HG03342 (cell line): ENCODE data around the gene SYNDIG1.

Experiments
- ATAC-seq: cut with Tn5 transposase; IDR thresholded peaks from one replicate; pipeline ENCODE4 v1.9.1; 2021; ENCODE audit warnings: mild to moderate bottlenecking, moderate library complexity; ENCODE audit not compliant: unreplicated experiment

Gene SYNDIG1

DNA sequence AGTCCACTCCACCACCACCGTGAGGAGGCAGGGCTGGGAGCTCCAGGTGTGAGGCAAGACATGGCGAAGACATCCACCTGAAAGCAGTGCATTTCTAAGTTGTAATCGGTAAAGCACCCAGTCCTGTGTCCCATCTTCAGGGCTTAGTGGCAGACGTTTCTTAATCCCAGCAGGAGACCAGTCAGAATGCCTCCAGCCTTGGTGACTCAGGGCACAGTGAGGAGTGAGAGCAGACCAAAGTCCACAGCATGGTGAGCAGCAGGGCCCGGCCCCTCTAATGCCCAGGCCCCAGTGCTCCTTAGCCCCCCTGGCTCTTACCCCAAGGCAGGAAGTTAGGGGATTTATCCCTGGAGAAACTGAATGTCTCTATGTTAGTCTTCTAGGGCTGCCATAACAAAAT lies 183.9 kb downstream of the SYNDIG1 start:
- no peak for ATAC-seq

DNA sequence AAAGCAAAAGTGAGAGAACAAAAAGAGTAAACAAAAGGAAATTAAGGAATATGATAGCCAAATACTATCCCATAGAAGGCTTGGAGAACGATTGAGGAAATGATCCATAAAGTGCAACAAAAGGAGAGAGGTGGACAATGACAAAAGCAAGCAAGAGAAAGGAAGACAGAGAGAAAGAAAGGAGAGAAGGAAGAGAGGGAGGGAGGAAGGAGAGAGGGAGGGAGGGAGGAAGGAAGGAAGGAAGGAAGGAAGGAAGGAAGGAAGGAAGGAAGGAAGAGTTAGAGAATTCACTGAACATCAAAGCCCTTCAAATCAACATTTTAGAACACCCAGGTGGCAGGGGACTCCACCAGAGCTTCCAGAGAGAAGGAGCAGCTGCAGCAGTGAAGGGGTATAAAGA lies 185.0 kb downstream of the SYNDIG1 start:
- no peak for ATAC-seq

DNA sequence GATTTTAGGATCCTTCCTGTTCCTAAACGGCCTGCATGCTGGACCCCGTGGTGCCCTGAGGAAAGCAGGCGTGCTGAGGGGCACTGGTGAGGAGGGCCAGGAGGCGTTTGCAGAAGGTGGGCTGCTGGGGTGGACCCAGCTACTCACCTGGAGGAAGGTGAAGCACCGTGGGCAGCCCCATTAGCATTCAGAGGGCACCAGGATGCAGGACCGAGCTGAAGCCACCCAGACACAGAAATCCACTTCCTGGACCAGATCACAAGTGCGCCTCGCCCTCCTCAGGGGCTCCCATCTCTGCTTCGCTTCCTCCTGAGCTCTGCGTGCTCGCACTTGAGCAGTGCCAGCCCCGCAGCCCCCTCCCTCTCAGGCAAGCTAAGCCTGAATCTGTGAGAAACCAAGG lies 187.0 kb downstream of the SYNDIG1 start:
- no peak for ATAC-seq

DNA sequence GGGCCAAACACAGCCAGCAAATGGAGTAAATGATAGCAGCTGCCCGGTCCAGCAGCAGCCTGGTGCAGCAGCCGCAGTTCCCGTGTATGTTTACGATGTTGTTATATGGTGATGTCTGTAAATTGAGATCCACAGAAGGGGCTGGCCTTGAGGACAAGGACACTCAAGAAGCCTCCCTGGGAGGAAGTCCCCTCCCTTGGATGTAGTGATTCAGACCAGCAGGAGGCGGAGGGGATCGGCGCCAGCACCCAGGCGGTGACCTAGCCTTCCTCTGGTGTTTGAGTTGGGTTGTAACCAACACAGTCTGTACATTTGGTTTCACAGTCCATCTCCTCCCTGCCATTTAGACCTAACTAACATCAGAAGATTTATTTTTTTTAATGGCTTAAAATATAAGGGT lies 187.8 kb downstream of the SYNDIG1 start:
- no peak for ATAC-seq

GRCh38 chr20:24657878-24658620 lies 188.6 kb downstream of the SYNDIG1 start:
- ATAC-seq, result no peak

DNA sequence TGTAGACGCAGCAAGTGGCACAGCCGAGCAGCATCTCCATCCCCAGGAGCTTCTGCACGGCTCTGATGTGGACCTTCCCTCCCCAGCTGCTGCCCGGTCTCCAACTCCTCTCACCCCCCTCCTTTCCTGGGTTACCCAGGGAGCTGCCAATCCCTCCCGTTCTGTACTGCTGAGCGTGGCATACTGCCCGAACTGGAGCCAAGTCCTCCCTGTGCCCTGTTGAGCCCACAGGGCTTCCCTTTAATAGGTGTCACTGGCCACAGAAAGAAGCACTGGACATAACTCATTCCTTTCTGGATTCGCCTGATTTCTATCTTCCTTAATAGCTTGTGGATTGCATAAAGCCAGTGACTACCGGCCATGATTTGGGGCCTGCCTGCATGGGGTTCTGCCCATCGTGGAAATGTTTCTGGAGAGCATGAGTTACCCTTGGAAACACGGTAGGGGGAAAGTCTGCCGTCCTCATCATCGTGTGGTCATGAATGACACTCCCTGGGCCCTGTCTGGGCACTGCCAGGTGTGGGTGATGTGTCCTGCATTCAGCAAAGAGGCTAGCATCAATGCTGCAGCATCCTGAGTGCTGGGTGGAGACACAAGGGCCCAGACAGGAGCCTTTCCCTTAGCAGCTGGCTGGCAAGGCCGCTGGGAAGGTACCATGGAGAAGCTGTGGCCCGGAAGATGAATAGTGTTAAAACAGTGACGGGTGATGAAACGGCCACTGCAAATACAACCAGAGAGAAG lies 189.7 kb downstream of the SYNDIG1 start:
- ATAC-seq, result no peak

- no peak for ATAC-seq
Observed at GRCh38 chr20:24659835-24660234, 190.4 kb downstream of the SYNDIG1 start.

DNA sequence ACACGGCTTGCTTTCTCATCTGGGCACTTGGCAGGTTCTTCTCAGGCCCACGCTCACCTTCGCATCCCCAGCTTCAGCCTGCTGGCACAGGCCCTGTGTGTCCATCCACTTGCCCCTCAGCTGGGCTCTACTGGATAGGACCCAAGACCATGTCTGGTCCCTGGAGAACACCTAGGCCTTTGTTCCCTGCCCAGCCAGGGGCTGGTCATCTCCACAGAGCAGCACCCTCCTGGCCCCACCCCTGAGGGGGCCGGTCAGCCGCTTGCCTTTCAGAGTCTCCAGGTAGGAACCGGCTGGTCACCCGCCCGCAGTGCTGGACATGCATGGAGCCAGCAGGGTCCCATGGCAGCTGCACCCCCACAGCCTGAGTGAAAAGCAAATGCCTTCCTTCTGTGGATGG lies 191.2 kb downstream of the SYNDIG1 start:
- ATAC-seq, result no peak

- no peak for ATAC-seq
Observed at GRCh38 chr20:24661255-24661654, 191.8 kb downstream of the SYNDIG1 start.

GRCh38 chr20:24662322-24662721 lies 192.9 kb downstream of the SYNDIG1 start:
- no peak for ATAC-seq

- no peak for ATAC-seq
Observed at GRCh38 chr20:24662752-24663365, 193.4 kb downstream of the SYNDIG1 start.

GRCh38 chr20:24663496-24663895 lies 194.1 kb downstream of the SYNDIG1 start:
- ATAC-seq, result no peak

GRCh38 chr20:24664266-24664986 lies 195.0 kb downstream of the SYNDIG1 start:
- ATAC-seq, result no peak

GRCh38 chr20:24665196-24665595 lies 195.8 kb downstream of the SYNDIG1 start:
- no peak for ATAC-seq

GRCh38 chr20:24665741-24666191 lies 196.3 kb downstream of the SYNDIG1 start:
- ATAC-seq, result no peak

GRCh38 chr20:24667689-24668383 lies 198.4 kb downstream of the SYNDIG1 start:
- ATAC-seq, result no peak

DNA sequence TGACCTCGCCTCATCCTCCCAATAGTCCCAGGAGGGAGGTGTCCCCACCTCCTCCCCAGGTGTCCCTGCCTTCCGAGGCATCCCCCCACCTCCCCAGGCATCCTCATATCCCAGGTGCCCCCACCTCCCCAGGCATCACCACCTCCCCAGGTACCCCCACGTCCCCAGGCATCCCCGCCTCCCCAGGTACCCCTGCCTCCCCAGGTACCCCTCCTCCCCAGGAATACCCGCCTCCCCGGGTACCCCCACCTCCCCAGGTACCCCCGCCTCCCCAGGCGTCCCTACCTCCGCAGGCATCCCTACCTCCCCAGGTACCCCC lies 198.9 kb downstream of the SYNDIG1 start:
- ATAC-seq, result no peak

DNA sequence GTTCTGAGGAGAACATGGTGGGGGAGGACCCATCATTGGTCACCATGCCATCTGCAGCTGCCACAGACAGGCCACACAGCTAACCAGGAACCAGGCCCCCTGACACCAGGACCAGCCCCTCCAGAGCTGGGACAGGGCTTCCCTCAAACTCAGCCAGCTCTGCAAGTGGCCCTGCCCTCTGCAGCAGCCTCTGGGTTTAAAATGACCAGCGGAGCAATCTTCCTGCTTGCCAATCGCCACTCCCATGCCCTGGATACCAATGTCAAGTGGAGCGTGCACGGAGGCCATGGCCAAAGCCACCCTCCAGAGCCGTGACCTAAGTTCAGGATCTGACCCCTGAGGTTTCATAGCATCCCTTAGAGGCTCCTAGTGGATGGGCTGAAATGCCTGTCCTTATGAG lies 199.4 kb downstream of the SYNDIG1 start:
- no peak for ATAC-seq

- no peak for ATAC-seq
Observed at GRCh38 chr20:24669701-24670100, 200.3 kb downstream of the SYNDIG1 start.

GRCh38 chr20:24670341-24670872 lies 201.0 kb downstream of the SYNDIG1 start:
- no peak for ATAC-seq

DNA sequence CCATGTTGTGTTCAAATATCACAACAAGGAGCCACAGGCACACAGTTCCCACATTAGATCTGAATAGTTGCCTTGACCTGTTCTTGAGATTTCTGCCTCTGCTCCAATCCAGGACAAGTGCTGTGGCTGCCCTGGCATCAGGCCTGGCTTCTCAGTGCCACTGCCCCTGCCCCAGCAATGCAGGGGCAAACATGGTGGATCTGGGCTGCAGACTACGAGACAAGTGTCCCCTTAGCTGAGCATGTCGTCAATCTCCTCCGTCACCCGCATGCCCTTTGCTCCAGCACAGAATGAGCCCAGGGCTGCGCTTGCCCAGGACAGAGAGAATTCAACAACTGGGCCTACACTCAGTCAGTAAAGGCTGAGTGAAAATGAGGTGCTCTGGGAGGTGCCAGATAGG lies 201.6 kb downstream of the SYNDIG1 start:
- no peak for ATAC-seq
